Effector memory CD8-positive, alpha-beta T cell (primary cell): ENCODE results near the gene NCOR2.

Experiments
- ATAC-seq: fragments of 150-1000 bp; cut with Tn5 transposase; replicated peaks from 2 replicates; pipeline ENCODE4 v1.10.0; 2021; ENCODE audit warnings: mild to moderate bottlenecking, moderate library complexity
- DNase-seq, 3 experiments: peaks; one replicate each; pipeline ENCODE4 v3.0.0; 2021
- H3K27ac Mint-ChIP-seq, 2 donors: one replicate each; pipeline ENCODE4 v1.8.0; 2022; ENCODE audit warnings: mild to moderate bottlenecking in 2 of 2, mixed read lengths in 2 of 2, moderate library complexity in 2 of 2
- H3K27me3 Mint-ChIP-seq, 2 donors: one replicate each; pipeline ENCODE4 v1.8.0; 2022; ENCODE audit warnings: mixed read lengths in 2 of 2
- H3K36me3 Mint-ChIP-seq: one replicate; pipeline ENCODE4 v1.8.0; 2022; ENCODE audit warnings: mild to moderate bottlenecking, moderate library complexity, mixed read lengths; ENCODE audit not compliant: insufficient read depth
- H3K4me1 Mint-ChIP-seq, 2 donors: one replicate each; pipeline ENCODE4 v1.8.0; 2022; ENCODE audit warnings: low read depth in 2 of 2, mixed read lengths in 2 of 2
- H3K4me3 Mint-ChIP-seq, 2 donors: one replicate each; pipeline ENCODE4 v1.8.0; 2022; ENCODE audit warnings: mild to moderate bottlenecking in 2 of 2, mixed read lengths in 2 of 2, moderate library complexity in 2 of 2
- H3K9me3 Mint-ChIP-seq, 2 donors: one replicate each; pipeline ENCODE4 v1.8.0; 2022; ENCODE audit warnings: mixed read lengths in 2 of 2

NCOR2 gene

DNA sequence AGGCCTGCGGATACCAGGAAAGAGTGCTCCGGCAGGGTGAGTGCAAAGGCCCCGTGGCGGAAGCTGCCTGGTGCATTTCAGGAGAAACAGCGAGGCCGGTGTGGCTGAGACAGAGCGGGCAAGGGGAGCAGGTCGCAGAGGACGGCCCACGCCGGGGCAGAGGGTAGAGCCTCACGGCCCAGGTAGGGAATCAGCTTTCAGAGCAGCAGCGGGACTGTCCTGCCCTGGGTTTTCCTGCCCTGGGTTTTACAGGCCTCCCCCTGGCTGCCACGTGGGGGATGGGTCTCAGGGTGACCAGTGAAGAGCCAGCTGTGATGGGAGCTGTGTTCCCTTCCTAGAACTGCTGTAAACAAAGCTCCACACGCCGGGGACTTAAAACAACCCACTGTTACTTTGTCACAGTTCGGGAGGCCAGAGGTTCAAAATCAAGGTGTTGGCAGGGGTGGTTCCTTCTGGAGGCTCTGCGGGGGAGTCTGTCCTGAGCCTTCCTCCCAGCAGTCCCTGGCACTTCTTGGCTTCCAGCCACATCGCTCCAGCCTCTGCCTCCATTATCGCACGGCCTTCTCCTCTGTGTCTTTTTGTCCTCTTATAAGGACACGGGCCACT is 10.4 kb downstream of the NCOR2 start:
- peaks cover 6% of the 10 kb centered on the region for H3K36me3 Mint-ChIP-seq
- peak overlapping the region; percentile 51 to 88 for H3K27ac Mint-ChIP-seq
- H3K4me3 Mint-ChIP-seq: no peak overlapping the region
- no peaks in the 10 kb centered on the region for H3K27me3 Mint-ChIP-seq
- H3K9me3 Mint-ChIP-seq: no peaks in the 10 kb centered on the region
- ATAC-seq (no peak), DNase-seq (no peak)
- H3K4me1 Mint-ChIP-seq: peaks cover 43 to 48% of the 10 kb centered on the region in 2 donors

DNA sequence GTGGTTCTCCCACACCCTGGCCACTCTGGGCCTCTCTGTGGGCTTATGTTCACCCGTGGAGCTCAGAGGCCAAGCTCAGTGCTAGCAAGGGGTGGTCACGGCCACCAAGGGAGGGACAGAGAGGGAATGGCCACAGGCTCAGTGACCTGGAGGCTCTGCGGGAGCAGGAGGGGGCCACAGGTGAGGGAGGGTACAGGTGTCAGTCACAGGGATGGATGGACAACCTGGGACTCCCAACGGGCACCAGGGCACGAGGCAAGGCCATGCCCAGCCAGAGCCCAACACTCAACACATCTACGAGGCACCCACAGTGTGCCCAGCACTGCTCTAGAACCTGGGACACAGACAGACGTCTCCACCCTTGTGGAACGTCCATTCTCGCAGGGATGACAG is 11.3 kb downstream of the NCOR2 start:
- no peaks in the 10 kb centered on the region for H3K27me3 Mint-ChIP-seq
- H3K27ac Mint-ChIP-seq: peak overlapping the region in 1 of 2 donors; percentile 51
- no peak for DNase-seq
- H3K9me3 Mint-ChIP-seq: no peaks in the 10 kb centered on the region
- peaks cover 44 to 45% of the 10 kb centered on the region in 2 donors for H3K4me1 Mint-ChIP-seq
- peaks cover 8% of the 10 kb centered on the region for H3K36me3 Mint-ChIP-seq
- no peak for ATAC-seq
- H3K4me3 Mint-ChIP-seq: peak overlapping the region in 1 of 2 donors; percentile 6

DNA sequence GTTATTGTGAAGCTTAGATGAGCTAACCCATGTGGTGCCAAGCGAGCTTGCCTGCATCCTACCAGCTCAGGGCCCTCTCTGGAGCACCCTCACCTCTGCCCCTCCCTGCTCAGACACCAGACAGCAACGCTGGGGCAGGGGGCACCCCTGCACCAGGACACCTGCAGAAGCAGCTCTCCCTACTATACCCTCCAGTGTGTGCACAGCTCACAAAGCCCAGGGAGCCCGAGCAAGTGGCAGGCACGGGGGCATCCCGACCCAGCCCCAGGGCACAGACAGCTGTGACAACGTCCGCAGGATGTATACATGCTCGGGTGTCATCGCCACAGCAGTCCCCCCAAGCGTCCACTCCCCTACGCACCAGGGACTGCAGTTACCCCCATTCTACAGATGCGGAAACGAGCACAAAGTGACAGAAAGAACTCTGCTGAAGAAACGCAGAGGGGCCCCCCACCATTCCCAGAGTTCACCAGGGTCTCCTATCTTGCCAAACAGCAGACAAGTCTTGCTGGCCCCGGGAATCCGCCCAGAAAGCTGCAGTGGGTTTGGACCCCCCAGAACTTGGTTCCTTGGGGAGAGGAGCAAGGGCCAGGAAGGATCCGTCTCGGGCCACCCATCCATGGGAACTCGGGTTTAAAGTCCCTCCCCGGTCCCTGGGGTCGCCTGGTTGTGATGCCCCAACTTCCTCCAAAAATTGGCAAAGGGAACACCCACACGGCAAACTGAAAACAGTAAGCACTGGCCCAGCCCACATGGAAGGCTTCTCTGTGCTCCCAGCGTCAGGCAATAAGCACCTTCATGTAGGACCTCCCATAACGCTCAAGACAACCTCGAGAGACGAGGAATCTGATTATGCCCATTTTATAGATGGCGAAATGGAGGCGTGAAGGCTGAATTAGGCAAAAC is 12.0 kb downstream of the NCOR2 start:
- Mint-ChIP-seq H3K4me3 (peak overlapping the region in 1 of 2 donors; percentile 40), H3K9me3 (no peaks in the 10 kb centered on the region), H3K36me3 (peaks cover 6% of the 10 kb centered on the region), H3K4me1 (peaks cover 41 to 43% of the 10 kb centered on the region in 2 donors), H3K27ac (peak overlapping the region in 1 of 2 donors; percentile 51), H3K27me3 (no peaks in the 10 kb centered on the region)
- ATAC-seq (no peak), DNase-seq (no peak)

DNA sequence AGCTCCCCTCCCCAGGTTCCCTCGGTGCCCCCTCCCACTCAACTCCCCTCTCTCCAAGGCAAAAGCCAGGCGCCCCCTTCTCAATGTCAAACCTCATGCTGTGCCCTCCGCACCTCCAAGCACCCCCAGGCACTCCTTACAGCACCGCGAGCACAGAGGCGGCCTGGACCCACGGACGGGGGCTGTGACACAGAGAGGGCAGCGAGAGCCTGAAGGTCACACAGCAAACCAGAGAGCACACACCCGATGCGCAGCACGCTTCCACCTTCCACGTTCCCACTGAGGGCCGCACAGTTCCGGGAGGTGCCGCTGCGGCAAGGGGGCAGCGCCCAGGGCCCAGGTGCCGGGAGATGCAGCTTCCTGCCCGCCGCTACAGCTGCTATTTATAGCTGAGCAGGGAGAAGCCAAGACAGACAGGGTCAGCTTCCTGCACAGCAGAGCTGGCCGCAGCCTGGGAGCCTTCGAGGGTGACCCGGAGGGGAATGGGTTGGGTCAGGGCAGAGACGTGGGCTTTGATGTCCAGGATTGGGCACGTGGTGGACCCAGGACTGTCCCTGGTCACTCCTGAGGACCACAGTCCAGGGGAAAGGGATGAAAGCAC is 12.9 kb downstream of the NCOR2 start:
- Mint-ChIP-seq H3K9me3 (no peaks in the 10 kb centered on the region), H3K27me3 (no peaks in the 10 kb centered on the region), H3K4me3 (peak overlapping the region; percentile 2 to 15), H3K4me1 (peaks cover 45 to 51% of the 10 kb centered on the region in 2 donors), H3K27ac (no peak overlapping the region), H3K36me3 (peaks cover 6% of the 10 kb centered on the region)
- no peak for DNase-seq
- no peak for ATAC-seq

DNA sequence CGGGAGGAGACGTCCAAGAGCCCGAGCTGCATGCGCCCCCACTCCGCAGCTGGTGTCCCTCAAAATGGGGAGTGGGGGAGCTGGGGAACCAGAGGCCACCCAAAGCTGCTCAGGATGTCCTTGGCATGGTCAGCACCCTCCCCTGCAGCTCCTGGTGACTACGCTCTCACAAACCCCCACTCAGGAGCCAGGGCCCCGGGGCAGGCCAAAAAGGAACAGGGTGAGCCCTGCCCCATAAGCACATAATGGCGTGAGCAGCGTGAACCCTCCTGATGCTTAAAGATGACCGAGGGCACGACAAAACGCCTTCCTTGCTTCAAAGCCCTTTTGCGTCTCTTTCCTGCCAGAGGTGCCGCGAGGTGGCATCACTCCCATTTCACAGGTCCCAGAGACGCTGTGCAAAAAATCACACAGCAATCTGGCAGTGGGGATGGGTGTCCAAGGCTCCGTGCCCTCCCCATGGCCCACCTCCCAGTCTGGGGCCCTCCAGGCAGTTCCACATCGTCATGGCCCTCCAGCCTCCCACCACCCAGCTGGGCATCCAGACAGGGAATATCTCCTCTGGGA is 13.5 kb downstream of the NCOR2 start:
- no peak overlapping the region for H3K27ac Mint-ChIP-seq
- H3K4me1 Mint-ChIP-seq: peaks cover 41 to 48% of the 10 kb centered on the region in 2 donors
- peak overlapping the region; percentile 2 to 15 for H3K4me3 Mint-ChIP-seq
- ATAC-seq (no peak), DNase-seq (no peak)
- H3K36me3 Mint-ChIP-seq: peaks cover 10% of the 10 kb centered on the region
- no peaks in the 10 kb centered on the region for H3K27me3 Mint-ChIP-seq
- H3K9me3 Mint-ChIP-seq: no peaks in the 10 kb centered on the region

DNA sequence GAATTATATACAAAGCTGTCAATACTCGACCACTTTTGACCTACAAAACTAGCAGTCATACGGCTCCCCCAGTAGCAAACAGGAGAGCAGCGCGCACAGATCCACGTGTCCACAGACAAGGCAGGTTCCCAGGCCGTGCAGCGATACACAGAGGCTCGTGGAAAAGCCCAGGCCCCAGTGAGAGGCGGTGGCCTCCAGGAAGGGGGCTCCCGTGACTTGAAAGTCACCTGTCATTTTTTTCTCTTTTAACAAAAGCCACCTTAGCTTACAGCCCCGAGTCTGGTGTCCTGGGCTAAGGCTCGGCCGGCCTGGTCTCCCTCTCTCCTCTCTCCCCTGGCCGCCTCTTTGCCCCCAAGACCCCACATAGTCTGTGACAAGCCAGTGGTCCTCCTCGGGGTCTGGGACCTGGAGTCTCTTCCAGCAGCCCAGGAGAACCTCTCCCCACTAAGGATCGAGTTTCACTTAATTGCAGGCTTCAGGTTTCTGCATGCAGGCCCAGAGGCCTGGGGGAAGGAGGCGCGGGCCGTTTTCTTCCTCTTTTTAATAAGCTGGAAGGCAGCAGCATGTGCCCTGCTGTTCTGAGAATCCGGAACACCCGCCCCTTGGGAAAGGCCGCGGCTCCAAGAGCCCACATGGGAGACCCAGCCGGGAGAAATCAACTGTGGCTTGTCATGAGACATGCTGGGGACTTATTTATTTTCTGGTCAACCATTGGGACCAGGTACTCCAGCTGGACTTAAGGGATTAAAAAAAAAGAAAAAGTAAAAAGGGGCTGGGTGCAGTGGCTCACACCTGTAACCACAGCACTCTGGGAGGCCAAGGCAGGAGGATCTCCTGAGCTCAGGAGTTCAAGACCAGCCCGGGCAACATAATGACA is 15.9 kb downstream of the NCOR2 start:
- ATAC-seq: no peak
- peak overlapping the region; percentile 19 to 89 for H3K27ac Mint-ChIP-seq
- H3K4me3 Mint-ChIP-seq: no peak overlapping the region
- peaks cover 14% of the 10 kb centered on the region for H3K36me3 Mint-ChIP-seq
- no peaks in the 10 kb centered on the region for H3K27me3 Mint-ChIP-seq
- H3K4me1 Mint-ChIP-seq: peaks cover 47 to 53% of the 10 kb centered on the region in 2 donors
- no peaks in the 10 kb centered on the region for H3K9me3 Mint-ChIP-seq
- DNase-seq: no peak

DNA sequence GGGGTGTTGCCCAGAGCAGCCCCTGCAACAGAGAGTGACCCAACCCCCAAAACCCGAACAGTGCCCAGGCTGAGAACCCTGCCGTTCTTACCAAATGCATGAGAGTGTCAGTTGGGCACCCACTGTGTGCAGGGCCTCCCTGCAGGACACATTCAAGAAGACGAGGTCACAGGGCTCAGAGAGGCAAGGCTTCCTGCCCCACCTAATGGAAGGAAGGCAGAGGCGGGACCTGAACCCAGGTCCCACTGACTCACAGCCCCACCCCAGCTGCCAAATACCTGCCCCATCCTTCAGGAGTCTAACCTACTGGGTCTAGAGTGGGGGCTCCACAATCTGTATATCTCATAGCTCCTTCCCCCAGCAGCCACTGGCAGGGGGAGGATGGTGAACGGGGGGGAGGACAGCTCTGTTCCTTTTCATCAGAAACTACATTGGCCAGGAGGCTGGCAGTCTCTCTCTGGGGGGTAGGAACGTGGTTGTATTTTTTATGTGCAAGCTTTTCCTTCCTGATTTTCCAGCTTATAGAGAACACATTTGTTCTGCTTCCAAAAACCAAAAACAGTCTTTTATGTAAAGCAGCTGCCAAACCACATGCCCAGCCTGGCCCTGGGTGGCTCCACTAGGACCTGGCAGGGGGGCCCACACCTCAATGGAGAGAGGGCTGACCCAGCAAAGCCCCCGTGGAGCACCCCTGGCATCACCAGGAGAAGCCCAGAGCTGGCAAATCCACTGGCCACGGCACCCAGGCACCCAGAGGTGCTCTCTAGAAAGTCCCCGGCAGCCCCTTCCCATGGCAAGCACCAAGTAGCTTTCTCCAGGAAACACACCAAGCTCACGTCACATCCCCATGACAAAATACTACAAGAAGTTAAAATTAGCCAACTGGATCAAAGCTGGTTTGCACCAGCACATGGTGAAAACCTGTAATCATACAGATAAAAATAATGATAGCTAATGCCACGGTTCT is 17.0 kb downstream of the NCOR2 start:
- Mint-ChIP-seq H3K4me1 (peaks cover 46 to 58% of the 10 kb centered on the region in 2 donors), H3K27ac (peak overlapping the region in 1 of 2 donors; percentile 12), H3K9me3 (no peaks in the 10 kb centered on the region), H3K27me3 (no peaks in the 10 kb centered on the region), H3K4me3 (no peak overlapping the region), H3K36me3 (peaks cover 14% of the 10 kb centered on the region)
- DNase-seq (no peak), ATAC-seq (no peak)

DNA sequence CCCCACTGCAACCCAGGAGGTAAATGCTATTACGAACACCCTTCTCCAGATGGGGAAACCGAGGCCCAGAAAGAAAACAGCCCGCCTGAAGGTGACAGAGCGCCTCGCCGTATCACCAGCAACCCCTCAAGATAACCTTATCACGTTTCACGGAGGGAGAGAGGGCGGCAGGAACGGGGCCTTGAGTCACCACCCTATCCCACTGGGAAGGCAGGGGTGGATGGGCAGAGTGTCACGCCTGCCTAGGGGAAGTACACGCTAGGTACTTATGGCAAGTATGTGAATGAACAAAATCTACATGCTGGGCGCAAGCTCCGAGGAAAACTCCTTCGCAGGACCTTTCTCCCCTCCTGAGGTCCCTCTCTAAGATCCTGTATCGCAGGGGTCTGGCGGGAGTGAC is 17.8 kb downstream of the NCOR2 start:
- ATAC-seq (no peak), DNase-seq (no peak)
- no peak overlapping the region for H3K4me3 Mint-ChIP-seq
- peaks cover 45 to 62% of the 10 kb centered on the region in 2 donors for H3K4me1 Mint-ChIP-seq
- H3K9me3 Mint-ChIP-seq: no peaks in the 10 kb centered on the region
- peaks cover 14% of the 10 kb centered on the region for H3K36me3 Mint-ChIP-seq
- no peak overlapping the region for H3K27ac Mint-ChIP-seq
- no peaks in the 10 kb centered on the region for H3K27me3 Mint-ChIP-seq

DNA sequence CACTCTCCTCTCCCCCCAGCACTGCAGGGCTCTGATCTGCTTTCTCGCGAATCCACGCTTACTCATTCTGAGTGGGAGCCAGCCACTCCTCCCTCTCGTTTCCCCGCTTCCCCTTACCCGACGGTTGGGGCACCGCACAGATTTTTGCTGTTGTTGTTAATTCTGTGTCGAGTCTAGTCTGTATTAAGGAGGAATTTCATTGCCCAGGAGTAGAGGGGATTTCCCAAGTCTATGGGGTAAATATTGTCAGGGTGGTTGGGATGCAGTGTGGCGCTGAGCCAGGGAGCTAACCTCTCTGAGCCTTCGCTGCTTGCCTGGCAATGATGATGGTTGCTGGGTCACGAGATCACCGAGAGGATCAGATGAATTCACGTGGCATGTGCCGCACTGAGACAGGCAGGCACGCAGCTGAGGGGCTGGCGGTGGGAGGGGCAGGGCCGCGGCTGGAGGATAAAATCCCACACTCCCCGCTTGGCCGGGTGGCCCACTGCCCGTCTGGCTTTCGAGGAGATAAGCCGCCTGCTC is 18.5 kb downstream of the NCOR2 start:
- Mint-ChIP-seq H3K4me3 (no peak overlapping the region), H3K4me1 (peaks cover 41 to 59% of the 10 kb centered on the region in 2 donors), H3K27ac (no peak overlapping the region), H3K27me3 (no peaks in the 10 kb centered on the region), H3K9me3 (no peaks in the 10 kb centered on the region), H3K36me3 (peaks cover 14% of the 10 kb centered on the region)
- DNase-seq (no peak), ATAC-seq (no peak)

DNA sequence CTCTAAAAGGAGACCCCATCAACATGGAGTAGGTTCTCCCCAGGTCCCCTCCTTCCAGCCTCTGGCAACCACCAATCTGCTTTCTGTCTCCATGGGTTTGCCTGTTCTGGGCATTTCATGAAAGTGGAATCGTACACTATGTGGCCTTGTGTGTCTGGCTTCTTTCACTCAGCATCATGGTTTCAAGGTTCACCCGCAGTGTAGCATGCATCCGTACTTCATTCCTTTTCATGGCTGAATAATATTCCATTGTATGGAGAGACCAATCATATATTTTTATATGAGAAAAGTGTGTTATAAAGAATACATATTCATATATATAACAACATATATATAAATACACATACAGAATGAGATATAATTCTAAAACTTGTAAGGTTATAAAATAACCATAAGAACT is 19.8 kb downstream of the NCOR2 start:
- H3K4me1 Mint-ChIP-seq: peaks cover 39 to 48% of the 10 kb centered on the region in 2 donors
- H3K27me3 Mint-ChIP-seq: no peaks in the 10 kb centered on the region
- H3K36me3 Mint-ChIP-seq: peaks cover 14% of the 10 kb centered on the region
- ATAC-seq (no peak), DNase-seq (no peak)
- H3K4me3 Mint-ChIP-seq: no peak overlapping the region
- no peaks in the 10 kb centered on the region for H3K9me3 Mint-ChIP-seq
- H3K27ac Mint-ChIP-seq: no peak overlapping the region

DNA sequence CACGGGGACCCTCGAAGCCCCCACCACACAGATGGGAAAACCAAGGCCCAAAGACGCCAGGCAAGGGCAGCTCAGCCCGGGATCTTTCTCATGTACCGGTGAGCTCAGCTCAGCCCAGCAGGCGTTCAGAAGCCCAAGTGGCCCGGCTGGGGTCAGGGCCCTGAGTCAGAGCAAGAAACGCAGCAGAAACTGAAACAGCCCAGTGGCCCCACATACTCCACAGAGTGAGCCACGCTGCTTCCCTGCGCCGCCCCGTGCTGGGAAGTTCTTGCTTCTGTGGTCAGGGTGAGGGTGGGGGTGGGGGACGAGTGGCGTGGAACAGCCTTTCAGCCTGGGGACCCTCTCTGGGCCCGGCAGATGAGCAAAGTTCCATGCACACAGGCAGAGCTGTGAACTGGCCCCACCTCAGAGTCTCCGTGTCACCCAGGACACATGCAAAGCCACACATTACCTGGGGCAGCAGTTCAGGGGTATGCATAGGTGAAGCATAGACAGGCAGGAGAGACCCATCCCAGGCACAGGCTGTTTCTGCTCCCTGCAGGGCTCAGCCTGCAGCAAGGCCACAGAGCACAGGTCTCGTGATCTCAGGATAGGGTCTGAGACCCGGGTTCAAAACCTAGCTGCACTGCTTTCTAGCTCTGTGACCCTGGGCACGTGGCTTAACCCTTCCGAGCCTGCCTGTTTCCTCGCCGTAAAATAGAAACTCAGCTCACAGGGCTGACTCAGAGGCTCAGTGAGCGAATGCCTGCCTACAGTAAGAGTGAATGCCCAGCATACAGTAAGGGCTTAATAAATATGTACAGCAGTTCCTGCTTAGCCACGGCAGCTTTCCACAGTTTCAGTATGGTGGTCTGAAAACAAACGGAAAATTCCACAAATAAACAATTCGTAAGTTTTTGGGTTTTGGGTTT is 21.6 kb downstream of the NCOR2 start:
- peaks cover 34 to 40% of the 10 kb centered on the region in 2 donors for H3K4me1 Mint-ChIP-seq
- H3K36me3 Mint-ChIP-seq: peaks cover 7% of the 10 kb centered on the region
- peak overlapping the region; percentile 68 to 86 for H3K27ac Mint-ChIP-seq
- DNase-seq: peak in 1 of 3 experiments; percentile 11
- H3K9me3 Mint-ChIP-seq: no peaks in the 10 kb centered on the region
- peak overlapping the region; percentile 53 to 60 for H3K4me3 Mint-ChIP-seq
- no peaks in the 10 kb centered on the region for H3K27me3 Mint-ChIP-seq
- ATAC-seq: peak; percentile 76
